Stimulated activated CD4-positive, alpha-beta T cell treated with anti-CD3 and anti-CD28 coated beads, Interleukin-1b, Interleukin-23, amount 100 ng/mL, for 24 hours (primary cell): ENCODE measurements around the gene MATR3.
"Not testable (repeated sequence)": the region's sequence is repeated elsewhere in the genome, so short reads cannot be mapped to it uniquely, and the experiment has no call there.

ENCODE experiments used
- DNase-seq, 4 experiments: peaks; one replicate each; pipeline ENCODE4 v3.0.0-alpha.2; 2020; ENCODE audit warnings: low read depth in 4 of 4, low spot score in 1 of 4

Gene MATR3

GRCh38 chr5:139342423-139342723 is 48.8 kb downstream of the MATR3 start:
- peak in 1 of 4 experiments; percentile 76 for DNase-seq

- no peak for DNase-seq
Observed at GRCh38 chr5:139343476-139343875, 49.9 kb downstream of the MATR3 start.

GRCh38 chr5:139344177-139344576 is 50.6 kb downstream of the MATR3 start:
- no peak for DNase-seq

DNA sequence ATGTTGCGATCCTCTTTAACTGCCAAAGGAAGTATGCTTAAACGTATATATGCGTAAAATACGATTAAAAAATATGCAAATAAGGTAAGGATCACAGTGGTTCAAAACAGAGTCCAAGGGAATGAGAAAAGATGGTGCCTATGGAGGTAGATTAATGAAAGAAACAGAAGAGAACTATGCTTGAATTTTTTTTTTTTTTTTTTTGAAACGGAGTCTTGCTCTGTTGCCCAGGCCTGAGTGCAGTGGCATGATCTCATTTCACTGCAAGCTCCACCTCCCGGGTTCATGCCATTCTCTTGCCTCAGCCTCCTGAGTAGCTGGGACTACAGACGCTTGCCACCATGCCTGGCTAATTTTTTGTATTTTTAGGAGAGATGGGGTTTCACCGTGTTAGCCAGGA is 51.9 kb downstream of the MATR3 start:
- not testable (repeated sequence) for DNase-seq

DNA sequence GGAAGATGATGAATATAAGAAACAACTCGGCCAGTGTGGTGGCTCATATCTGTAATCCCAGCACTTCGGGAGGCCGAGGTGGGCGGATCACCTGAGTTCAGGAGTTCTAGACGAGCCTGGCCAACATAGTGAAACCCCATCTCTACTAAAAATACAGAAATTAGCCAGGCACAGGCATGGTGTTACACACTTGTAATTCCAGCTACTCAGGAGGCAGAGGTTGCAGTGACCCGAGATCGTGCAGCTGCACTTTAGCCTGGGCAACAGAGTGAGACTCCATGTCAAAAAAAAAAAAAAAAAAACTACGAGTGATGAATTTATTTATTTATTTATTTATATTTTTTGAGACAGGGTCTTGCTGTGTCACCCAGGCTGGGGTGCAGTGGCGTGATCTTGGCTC is 54.3 kb downstream of the MATR3 start:
- DNase-seq = not testable (repeated sequence)

- no peak for DNase-seq
Observed at GRCh38 chr5:139354186-139354585, 60.6 kb downstream of the MATR3 start.

- DNase-seq = not testable (repeated sequence)
Observed at GRCh38 chr5:139355900-139356299, 62.4 kb downstream of the MATR3 start.

GRCh38 chr5:139358064-139358463 is 64.5 kb downstream of the MATR3 start:
- no peak for DNase-seq

- no peak for DNase-seq
Observed at GRCh38 chr5:139360384-139360783, 66.8 kb downstream of the MATR3 start.

DNA sequence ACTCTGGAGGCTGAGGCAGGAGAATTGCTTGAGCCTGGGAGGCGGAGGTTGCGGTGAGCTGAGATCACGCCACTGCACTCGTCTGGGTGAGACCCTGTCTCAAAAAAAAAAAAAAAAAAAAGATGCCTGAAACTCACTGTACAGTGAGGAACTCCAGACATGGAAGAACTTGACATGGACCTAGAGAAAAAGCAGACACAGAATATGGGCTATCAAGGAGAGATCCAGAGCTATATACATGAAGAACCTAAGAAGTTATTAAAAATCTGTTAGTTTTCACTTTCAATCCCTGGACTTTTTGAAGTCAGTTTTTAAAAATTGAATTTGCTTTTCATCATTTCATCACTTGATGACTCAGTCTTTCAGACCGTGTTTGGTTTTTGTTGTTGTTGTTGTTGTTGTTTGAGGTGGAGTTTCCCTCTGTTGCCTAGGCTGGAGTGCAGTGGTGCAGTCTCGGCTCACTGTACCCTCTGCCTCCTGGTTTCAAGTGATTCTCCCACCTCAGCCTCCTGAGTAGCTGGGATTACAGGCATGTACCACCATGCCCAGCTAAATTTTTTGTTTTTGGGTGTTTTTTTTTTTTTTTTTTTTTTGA is 68.4 kb downstream of the MATR3 start:
- DNase-seq = no peak

DNA sequence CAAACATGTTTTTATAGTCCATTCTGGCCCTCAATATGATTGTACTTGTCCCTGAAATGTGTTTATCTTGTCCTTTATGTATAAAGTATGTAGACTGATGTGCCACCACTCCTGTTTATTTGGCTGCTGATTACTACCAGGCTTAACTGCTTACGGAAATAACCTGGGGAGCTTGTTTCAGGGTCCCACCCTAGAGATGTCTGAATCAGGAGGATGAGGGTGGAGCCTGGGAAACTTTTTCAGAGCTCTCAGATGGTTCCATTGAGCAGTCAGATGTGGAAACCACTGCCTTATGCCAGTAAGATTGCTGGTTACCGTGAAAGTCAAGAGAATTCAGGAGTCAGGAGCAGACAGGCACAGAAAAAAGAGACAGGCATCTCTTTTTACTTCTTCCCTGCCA is 70.4 kb downstream of the MATR3 start:
- DNase-seq = no peak

DNA sequence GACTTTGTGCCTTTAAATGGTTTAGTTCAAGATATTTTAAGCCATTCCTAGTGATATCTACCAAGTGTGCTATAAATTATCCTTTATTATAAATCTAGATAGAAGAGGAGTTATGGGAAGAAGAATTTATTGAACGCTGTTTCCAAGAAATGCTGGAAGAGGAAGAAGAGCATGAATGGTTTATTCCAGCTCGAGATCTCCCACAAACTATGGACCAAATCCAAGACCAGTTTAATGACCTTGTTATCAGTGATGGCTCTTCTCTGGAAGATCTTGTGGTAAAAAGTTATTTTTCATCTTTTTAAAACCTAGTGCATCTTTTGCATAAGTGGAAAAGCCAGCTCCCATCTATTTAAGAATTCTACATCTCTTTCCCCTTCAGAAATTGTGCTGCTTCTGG is 70.9 kb downstream of the MATR3 start:
- no peak for DNase-seq

DNA sequence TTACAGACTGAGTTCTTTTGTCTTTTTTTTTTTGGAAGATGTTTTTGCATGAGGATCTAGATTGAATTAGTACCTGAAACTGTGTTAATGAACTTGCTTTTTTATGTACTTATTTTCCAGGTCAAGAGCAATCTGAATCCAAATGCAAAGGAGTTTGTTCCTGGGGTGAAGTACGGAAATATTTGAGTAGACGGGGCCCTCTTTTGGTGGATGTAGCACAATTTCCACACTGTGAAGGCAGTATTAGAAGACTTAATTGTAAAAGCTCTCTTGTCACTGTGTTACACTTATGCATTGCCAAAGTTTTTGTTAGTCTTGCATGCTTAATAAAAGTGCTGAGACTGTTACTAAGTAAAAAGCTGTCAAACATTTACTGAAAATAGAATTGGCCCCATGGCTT is 75.1 kb downstream of the MATR3 start:
- no peak for DNase-seq

DNA sequence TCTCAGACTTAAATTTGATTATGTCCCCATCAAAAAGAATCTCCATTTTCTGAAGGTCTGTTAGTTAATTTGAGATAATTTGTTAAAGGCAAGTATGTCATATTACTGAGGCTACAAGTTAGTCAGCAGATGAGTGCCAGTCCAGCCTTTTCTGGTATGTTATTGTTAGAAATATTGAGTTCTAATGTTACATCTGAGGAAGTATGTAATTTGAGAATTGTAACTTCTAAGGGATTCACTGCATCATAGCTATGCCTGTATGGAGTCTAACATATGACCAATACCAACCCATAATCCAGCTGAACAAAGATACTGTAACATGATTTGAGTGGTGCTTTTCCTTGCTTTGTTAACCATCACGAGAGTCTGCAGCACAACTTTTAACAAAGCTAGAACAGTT is 75.6 kb downstream of the MATR3 start:
- no peak for DNase-seq

- no peak for DNase-seq
Observed at GRCh38 chr5:139371482-139372435, 78.2 kb downstream of the MATR3 start.

DNA sequence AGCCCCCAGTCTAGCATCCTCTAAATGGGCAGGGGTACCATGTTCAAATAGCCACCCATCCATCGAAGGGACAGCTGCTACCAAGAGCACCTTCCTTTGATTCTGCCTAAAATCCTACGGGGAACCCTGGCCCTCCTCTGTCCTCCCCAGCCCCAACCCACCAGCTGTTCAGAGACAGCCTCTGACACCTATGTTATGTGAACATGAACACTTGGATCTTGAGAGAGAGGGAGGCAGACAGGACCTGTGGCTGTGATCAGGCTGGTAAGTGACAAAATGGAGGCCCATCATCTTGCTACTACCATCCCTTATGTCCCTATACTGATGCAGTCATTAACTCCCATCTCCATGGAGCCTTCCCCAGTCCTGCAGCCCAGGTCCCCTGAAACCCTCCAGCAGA is 81.4 kb downstream of the MATR3 start:
- no peak for DNase-seq

GRCh38 chr5:139376364-139376763 is 82.8 kb downstream of the MATR3 start:
- no peak for DNase-seq

- DNase-seq = no peak
Observed at GRCh38 chr5:139377226-139377625, 83.7 kb downstream of the MATR3 start.

DNA sequence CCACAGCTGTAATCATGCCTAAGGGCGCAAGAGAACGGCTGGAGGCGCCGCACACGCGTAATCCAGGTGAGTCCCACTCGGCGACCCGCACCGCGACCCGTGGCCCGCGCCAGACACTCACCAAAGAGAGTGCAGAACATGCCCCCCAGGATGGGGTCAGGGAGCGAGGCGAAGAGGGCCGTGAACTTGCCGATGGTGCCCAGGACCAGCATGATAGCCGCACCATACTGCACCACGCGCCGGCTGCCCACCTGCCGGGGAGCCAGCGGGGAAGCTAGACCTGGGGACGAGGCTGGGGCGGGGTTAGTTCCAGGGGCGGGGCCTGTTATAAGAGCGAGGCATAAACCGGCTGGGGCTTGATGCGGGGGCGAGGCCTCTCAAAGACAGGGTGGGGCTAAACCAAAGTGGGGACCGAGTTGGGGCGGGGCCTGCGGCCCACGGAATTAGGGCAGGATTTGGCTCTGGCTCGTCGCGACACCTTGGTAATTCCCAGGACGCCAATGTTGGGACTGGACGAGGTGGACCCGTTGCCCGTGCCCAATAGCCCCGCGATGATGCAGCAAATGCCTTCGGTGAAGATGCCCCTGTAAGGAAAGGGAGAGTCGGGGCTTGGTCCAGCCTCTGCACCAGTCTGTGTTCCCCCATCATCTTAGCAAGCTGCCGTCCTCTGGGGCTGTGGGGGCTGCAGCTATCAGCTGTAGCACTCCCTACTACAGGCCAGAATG is 84.7 kb downstream of the MATR3 start:
- no peak for DNase-seq

DNA sequence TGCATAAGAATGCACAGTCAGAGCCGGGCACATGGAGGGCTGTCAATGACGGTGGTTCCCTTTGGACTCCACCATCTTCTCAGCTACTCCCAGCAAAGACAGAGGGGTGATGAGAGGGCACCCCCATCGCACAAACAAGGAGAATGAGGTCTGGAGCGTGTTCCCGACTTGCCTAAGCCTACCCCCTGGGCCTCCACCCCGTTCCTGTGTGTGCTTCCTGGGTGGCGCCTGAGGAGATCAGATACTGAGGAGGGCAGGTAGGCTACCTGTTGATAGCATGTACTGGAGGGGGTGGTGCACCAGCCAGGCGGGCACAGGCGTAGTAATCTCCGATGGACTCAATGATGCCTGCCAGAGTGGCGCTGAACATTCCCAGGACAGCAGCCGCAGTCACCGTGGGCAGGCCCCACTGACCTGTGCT is 85.4 kb downstream of the MATR3 start:
- DNase-seq = no peak

DNA sequence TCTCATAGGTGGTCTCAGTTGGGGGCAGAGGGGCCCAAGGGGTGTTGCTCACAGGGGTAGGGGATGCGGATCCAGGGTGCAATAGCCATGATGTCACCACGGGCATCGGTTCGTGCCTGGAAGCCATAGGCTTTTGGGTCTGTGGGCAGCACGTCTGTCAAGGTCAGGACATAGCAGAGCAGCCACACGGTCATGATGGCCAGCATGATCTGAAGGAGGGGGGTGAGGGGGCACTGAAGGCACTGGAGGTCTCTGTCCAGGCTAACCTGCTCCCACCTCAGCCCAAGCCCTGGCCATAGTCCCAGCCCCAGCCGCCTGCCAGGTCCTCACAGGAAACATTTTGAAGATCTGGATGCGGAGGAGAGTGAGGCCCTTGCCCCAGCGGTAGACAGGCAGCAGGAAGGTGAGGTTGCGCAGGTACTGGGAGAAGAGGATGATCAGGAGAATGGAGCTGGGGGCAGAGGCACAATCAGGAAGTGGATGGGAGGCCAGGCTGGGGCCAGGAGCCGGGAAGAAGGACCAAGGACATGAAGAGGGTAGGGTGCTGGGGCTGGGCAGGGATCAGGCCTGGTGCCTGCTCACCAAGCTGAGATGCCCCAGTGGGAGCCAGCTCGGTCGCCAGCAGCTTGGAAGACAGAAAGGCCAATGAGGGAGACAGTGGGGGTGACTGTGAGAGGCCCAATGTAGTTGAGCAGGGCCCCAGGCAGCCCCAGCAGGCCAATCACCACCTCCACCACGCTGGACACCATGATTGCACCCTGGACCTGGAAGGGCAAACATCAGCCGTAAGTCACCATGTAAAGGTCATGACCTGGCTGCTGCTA is 86.3 kb downstream of the MATR3 start:
- no peak for DNase-seq
